CD4-positive, alpha-beta T cell treated with Interleukin-6 at 100 ng/mL for 8 hours (primary cell): Measurements from ENCODE around the gene SUGCT.

Experiments
- DNase-seq: peaks from one replicate; pipeline ENCODE4 v3.0.0-alpha.2; 2020; ENCODE audit warnings: mixed read lengths, low spot score

Gene SUGCT

GRCh38 chr7:40330408-40330807 is 195.6 kb downstream of the SUGCT start:
- no peak for DNase-seq

GRCh38 chr7:40331915-40332314 is 197.1 kb downstream of the SUGCT start:
- no peak for DNase-seq

GRCh38 chr7:40332516-40332915 is 197.7 kb downstream of the SUGCT start:
- no peak for DNase-seq

- no peak for DNase-seq
Observed at GRCh38 chr7:40341836-40342235, 207.0 kb downstream of the SUGCT start.

- DNase-seq: no peak
Observed at GRCh38 chr7:40346554-40346953, 211.7 kb downstream of the SUGCT start.

GRCh38 chr7:40348126-40348728 is 213.4 kb downstream of the SUGCT start:
- no peak for DNase-seq

GRCh38 chr7:40350100-40350499 is 215.3 kb downstream of the SUGCT start:
- no peak for DNase-seq

GRCh38 chr7:40354711-40355110 is 219.9 kb downstream of the SUGCT start:
- no peak for DNase-seq

GRCh38 chr7:40356312-40356711 is 221.5 kb downstream of the SUGCT start:
- no peak for DNase-seq

- DNase-seq: no peak
Observed at GRCh38 chr7:40356871-40357709, 222.3 kb downstream of the SUGCT start.

- DNase-seq: no peak
Observed at GRCh38 chr7:40369641-40370277, 235.0 kb downstream of the SUGCT start.

GRCh38 chr7:40371806-40372440 is 237.1 kb downstream of the SUGCT start:
- DNase-seq: no peak

- no peak for DNase-seq
Observed at GRCh38 chr7:40374575-40374974, 239.8 kb downstream of the SUGCT start.

GRCh38 chr7:40380111-40380510 is 245.3 kb downstream of the SUGCT start:
- no peak for DNase-seq

GRCh38 chr7:40382145-40382544 is 247.3 kb downstream of the SUGCT start:
- DNase-seq: no peak

- no peak for DNase-seq
Observed at GRCh38 chr7:40393660-40394059, 258.9 kb downstream of the SUGCT start.

- DNase-seq: no peak
Observed at GRCh38 chr7:40394400-40394799, 259.6 kb downstream of the SUGCT start.

GRCh38 chr7:40400525-40400924 is 265.7 kb downstream of the SUGCT start:
- DNase-seq: no peak

GRCh38 chr7:40401406-40401805 is 266.6 kb downstream of the SUGCT start:
- DNase-seq: no peak

GRCh38 chr7:40402661-40403060 is 267.9 kb downstream of the SUGCT start:
- no peak for DNase-seq

GRCh38 chr7:40403703-40404476 is 269.1 kb downstream of the SUGCT start:
- no peak for DNase-seq

- no peak for DNase-seq
Observed at GRCh38 chr7:40405991-40406390, 271.2 kb downstream of the SUGCT start.
